Suppressor macrophage treated with lipopolysaccharide for 4 hours (primary cell): ENCODE results near the gene OPHN1.
"Not testable (repeated sequence)": the region's sequence is repeated elsewhere in the genome, so short reads cannot be mapped to it uniquely, and the experiment has no call there.

Experiments used
- DNase-seq: peaks from one replicate; pipeline ENCODE4 v3.0.0-alpha.2; 2020

The OPHN1 gene

DNA sequence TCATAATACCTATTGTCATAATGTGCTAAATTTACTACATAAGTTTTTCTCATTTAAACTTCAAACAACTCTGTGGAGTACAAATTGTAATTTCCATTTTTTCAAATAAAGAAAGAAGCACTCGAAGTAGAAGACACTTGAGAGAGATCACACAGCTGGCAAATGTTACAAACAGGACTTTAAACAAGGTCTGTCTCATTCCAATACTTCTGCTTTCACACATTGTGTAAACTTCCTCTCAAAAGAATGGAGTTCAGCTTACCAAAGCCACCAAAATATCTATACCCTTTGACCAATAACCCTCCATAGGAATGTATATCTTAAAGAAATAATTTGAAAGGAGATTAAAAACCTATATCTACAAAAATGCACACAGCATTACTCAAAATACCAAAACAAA, 88.3 kb downstream of the OPHN1 start:
- DNase-seq, result peak; percentile 23

- no peak for DNase-seq
Measured at GRCh38 chrX:68343551-68343950, 89.7 kb downstream of the OPHN1 start.

DNA sequence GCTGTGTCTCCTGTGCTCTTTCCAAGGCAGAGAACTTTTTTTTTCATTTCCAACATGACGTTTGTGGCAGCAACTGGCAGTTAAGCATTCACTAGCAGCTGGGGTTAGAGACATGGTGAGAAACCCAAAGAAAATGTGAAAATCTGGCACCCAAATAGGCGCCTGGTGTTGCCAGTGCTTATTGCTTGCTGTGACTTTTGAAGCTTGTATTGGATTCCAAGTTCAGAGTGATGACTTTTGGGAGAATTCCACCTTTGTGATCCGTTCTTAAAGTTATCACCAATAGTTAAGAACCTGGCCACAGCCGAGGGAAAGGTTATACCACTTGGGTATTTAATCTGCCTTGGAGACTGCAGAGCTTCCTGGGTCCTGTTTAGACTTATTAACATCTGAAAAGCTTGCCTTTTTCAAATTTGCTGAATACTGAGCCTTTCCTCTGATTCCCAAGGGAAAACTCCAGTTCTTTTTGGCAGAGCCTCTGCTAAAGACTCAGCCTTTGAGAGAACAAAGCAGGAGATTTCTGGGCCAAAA, 101.0 kb downstream of the OPHN1 start:
- DNase-seq, result no peak

- DNase-seq, result not testable (repeated sequence)
Measured at GRCh38 chrX:68326841-68327240, 106.5 kb downstream of the OPHN1 start.

GRCh38 chrX:68307769-68308168, 125.5 kb downstream of the OPHN1 start:
- DNase-seq, result peak; percentile 3

- DNase-seq, result no peak
Measured at GRCh38 chrX:68304602-68305001, 128.7 kb downstream of the OPHN1 start.

DNA sequence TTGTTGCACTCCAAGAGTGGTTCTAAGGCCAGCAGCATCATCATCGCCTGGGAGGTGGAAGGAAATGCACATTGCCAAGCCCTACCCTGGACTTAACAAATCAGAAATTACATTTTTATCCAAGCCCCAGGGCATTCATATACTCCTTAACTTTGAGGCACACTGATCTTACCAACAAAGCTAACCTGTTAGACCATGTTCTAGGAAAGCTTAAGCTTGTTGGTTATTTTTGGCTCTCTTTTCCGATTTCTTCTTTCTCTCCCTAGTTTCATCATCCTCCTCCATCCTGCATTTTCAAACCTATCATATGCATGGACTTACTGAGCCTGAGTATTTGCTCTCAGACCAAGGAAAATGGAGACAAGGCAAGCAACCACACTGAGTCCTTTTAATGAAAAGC, 133.4 kb downstream of the OPHN1 start:
- DNase-seq, result no peak

DNA sequence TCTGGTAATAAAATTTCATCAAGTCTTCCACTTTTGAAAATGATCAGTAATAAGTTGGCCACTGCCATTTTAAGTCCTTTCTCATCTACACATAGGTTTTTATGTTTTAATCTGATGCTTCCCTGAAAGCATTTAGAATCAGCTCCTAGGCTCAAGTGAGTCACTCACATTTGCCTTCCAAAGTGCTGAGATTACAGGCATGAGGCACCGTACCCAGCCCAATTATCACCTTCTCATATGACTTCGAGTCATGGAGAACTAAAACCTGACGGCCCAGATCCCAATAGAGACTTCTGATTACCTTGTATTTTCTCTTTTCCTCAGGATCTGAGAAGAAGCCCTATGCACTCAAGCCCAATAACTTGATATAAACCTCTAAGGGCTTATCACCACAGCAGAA, 140.8 kb downstream of the OPHN1 start:
- DNase-seq, result no peak

GRCh38 chrX:68288127-68288526, 145.2 kb downstream of the OPHN1 start:
- no peak for DNase-seq

- no peak for DNase-seq
Measured at GRCh38 chrX:68287419-68287818, 145.9 kb downstream of the OPHN1 start.

DNA sequence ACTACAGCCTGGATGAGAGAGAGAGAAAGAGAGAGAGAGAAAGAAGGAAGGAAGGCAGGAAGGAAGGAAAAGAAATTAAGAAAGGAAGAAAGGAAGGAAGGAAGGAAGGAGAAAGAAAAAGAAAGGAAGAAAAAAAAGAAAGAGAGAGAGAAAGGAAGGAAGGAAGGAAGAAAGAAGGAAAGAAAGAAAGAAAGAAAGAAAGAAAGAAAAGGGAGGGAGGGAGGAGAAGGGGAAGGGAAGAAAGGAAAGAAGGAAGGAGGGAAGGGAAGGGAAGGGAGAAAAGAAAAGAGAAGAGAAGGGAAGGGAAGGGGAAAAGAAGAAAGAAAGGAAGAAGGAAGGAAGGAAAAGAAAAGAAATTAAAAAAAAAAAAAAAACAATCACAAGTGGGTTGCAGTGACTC, 146.3 kb downstream of the OPHN1 start:
- no peak for DNase-seq

DNA sequence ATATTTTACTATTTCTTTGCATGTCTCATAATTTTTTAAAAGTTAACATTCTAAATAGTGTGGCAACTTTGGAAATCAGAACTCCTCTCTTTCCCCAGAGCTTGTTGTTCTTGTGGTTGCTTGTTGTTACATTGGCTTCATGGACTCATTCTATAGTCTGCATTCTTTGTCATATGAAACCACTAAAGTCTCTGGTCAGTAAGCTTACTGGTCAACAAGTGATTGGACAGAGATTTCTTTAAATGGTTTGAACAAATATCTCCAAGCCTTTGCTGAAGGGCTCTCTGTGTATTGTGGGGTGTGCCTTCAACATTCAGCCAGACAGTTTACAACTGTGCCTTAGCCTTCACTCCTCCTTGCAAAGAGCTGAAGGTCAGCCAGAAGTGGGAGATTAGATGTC, 147.2 kb downstream of the OPHN1 start:
- no peak for DNase-seq

GRCh38 chrX:68284281-68284904, 148.9 kb downstream of the OPHN1 start:
- DNase-seq, result no peak

- DNase-seq, result no peak
Measured at GRCh38 chrX:68273887-68274286, 159.4 kb downstream of the OPHN1 start.

- not testable (repeated sequence) for DNase-seq
Measured at GRCh38 chrX:68264793-68265192, 168.5 kb downstream of the OPHN1 start.

DNA sequence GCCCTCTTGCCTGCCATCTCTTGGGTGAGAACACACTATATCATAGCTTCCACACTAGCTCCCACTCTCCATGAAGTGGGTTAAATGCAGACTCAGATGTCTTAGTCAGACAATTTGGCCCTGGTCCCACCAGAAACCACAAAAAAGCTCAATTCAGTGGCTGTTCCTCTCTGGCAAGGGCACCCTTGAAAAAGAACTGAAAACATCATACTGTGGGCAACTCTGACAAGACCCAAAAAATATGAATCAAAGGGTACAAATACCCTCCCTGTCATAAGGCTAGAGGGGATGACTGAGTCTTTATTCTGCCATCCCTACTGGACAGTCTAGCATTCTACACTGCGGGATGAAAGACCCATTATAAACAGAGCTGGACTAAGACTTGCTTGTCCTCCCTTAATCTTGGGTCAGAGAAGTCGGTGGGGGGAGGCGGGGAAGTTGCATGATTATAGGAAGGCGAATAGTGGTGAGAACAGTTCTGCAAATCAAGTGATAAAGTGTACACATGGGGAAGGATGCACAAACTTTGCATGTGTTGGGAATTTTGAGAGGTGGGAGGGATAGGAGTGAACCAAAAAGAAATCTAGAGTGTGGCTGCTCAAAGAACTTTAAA, 172.1 kb downstream of the OPHN1 start:
- peak; percentile 20 for DNase-seq

DNA sequence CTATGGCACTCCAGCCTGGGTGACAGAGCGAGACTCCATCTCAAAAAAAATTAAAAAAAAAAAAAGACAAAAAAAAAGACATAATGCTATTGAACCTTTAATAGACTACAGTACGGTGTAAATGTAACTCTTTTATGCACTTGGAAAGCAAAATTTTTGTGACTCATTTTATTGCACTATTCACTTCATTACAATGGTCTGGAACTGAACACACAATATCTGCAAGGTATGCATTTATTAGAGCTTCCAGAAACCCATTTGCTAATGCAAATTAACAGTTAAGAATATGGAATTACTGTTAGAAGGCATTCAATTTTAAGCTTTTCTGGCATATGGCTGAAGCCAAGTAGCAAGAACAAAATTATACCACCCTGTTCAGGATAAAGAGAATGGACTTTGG, 176.3 kb downstream of the OPHN1 start:
- no peak for DNase-seq

DNA sequence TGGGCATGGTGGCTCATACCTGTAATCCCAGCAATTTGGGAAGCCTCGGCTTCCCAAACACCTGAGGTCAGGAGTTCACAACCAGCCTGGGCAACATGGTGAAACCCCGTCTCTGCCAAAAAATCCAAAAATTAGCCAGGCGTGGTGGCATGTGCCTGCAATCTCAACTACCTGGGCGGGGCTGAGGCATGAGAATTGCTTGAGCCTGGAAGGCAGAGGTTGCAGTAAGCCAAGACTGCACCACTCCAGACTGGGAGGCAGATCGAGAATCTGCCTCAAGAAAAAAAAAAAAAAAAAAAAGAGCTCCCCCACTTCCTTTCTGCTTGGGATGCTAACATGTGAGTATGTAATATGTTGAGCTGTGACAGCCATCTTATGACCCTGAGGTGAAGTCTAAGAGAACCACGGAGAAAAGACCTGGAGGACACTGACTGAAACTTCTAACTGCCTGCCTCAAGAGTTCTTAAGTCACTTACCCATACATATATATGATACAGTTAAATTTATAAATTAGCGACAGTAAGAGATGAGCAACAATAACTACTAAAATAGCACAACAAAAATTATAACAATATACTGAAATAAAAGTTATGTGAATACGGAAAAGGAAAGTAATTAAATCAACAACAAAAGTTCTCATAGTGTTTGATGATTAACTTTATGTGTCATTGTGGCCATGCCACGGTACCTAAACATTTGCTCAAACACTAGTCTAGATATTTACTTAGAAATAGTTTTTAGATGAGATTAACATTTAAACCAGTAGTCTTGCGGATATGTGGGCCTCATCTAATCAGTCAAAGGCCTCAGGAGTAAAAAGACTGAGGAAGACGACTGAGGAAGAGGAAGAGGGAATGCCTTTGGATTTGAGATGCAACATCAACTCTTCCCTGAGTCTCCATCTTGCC, 178.3 kb downstream of the OPHN1 start:
- no peak for DNase-seq

- DNase-seq, result no peak
Measured at GRCh38 chrX:68252664-68253063, 180.6 kb downstream of the OPHN1 start.

DNA sequence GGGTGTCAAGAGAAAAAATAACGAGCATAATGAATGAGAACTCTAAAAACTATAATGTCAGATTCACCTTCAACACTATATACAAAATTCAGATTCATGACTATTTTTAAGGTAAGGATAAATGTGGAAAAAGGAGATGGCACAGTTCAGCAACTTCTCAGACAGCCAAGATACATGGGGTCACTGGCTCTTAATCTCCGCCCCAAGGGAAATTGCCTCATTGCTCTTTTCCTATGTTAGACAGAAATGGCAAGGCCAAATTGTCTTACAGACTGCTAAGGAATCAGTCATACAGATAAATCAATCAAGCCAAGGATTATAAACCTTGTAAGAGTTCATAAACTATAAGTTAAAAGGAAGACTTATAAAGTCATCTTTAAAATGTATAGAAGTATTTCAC, 183.4 kb downstream of the OPHN1 start:
- no peak for DNase-seq

DNA sequence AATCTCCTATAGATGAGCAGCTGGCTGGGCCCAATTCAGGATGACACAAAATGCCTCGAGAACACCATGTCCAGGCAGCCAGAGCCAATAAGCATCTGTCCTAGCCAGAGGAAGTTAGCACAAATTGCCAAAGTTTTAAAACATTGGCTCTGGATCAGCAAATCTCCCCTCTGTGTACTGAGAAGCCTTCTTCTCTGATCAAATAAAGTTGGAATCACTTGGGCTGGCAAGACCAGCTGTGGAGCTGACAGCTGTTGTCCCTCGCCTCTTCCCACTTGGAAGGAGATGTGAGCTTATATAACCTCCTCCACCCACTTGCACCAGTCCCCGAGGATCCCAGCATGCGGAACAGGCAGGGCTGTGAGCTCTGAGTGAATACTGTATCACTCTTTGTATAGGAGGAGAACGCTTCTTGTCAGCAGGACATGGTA, 183.9 kb downstream of the OPHN1 start:
- DNase-seq, result no peak

- DNase-seq, result peak; percentile 9
Measured at GRCh38 chrX:68238568-68238967, 194.7 kb downstream of the OPHN1 start.

DNA sequence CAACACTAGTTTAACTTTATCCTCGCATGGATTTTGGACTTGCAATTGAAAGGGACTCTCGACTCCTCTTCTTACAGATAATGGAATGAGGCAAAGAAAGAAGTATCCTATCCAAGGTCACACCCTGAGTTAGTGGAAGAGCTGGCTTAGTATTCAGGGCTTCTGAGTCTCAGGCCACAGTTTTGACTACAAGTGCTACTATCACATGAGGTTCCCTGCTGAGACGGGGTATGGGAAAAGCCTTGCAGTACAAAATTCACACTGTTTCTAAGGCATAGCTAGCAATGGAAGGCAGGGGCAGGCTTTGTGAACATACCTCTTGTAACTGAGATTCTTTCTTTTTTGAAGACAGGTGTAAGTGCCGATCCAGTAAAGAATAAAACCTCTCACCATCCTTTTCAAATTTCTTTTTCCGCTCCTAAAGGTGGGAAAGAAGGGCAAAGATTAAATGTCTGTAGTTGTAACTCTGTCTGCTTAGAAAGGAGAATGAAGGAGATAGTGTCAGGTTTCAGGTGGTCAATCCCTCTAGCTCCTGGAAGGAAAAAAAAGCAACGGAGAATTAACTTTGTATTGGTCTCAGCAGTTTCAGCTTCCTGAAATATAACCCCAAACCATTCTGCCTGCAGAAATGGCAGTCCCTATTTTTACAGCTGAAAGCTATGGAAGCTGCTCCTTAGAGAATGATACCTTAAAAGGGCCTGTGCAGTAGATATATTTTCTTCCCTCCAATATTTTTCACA, 199.0 kb downstream of the OPHN1 start:
- no peak for DNase-seq
